CD4-positive, alpha-beta T cell treated with Interleukin-17A for 1 hour (primary cell): ENCODE results near the gene PAFAH1B2.
"Not testable (repeated sequence)": the region's sequence is repeated elsewhere in the genome, so short reads cannot be mapped to it uniquely, and the experiment has no call there.

Experiments
- DNase-seq: peaks from one replicate; pipeline ENCODE4 v3.0.0-alpha.2; 2020

PAFAH1B2 gene

DNA sequence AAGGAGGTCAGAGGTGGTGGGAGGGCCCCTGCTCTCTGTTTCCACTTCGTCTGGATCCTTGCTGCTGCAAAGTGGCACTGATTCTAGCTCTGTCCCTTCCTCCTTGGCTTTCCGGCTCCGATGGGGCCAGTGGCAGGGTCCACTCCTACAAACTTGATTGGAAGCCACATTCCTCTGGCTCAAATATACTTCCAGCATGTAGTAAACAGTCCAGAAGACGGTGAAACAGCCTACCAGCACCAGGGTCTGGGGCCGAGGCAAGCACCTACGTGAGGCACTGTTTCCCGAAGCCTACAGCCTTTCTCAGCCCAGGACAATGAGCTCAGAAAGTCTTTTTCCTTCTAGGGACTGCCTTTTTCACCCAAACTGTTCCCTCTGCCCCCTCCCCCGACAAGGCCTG lies 62.0 kb downstream of the PAFAH1B2 start:
- DNase-seq, result not testable (repeated sequence)

GRCh38 chr11:117206859-117207258 lies 62.8 kb downstream of the PAFAH1B2 start:
- DNase-seq, result not testable (repeated sequence)

DNA sequence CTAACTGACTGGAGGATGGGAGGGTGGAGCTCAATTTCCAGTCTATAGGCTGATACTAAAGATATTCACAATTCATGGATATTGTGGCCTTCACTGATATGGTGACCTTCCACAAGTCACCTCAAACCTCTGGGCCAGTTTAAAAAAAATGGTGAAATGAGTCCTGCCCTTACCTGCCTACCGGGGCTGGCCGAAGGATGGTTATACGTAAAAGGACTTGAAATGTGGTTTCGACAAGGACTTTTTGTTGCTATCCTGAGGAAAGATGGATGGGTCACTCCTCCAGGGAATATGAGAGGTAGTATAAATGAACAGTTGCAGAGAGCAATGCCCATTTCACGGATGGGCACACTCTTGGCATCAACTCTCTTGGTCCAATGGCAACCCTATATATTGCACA lies 63.4 kb downstream of the PAFAH1B2 start:
- not testable (repeated sequence) for DNase-seq

- DNase-seq, result not testable (repeated sequence)
Observed at GRCh38 chr11:117208710-117209109, 64.6 kb downstream of the PAFAH1B2 start.

- not testable (repeated sequence) for DNase-seq
Observed at GRCh38 chr11:117209351-117210125, 65.5 kb downstream of the PAFAH1B2 start.

DNA sequence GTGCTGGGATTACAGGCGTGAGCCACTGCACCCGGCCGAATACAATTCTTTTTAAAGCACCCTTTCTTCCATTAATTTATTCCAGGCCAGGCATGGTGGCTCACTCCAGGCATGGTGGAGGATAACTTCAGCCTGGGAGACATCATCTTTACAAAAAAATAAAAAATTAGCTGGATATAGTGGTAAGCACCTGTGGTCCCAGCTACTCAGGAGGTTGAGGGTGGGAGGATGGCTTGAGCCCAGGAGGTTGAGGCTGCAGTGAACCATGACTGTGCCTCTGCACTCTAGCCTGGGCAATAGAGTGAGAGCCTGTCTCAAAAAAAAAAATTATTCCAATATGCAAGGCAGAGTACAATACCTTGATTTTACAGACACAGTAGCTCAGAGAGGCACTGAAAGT lies 66.5 kb downstream of the PAFAH1B2 start:
- DNase-seq, result no peak

GRCh38 chr11:117212697-117213355 lies 68.7 kb downstream of the PAFAH1B2 start:
- DNase-seq, result no peak

DNA sequence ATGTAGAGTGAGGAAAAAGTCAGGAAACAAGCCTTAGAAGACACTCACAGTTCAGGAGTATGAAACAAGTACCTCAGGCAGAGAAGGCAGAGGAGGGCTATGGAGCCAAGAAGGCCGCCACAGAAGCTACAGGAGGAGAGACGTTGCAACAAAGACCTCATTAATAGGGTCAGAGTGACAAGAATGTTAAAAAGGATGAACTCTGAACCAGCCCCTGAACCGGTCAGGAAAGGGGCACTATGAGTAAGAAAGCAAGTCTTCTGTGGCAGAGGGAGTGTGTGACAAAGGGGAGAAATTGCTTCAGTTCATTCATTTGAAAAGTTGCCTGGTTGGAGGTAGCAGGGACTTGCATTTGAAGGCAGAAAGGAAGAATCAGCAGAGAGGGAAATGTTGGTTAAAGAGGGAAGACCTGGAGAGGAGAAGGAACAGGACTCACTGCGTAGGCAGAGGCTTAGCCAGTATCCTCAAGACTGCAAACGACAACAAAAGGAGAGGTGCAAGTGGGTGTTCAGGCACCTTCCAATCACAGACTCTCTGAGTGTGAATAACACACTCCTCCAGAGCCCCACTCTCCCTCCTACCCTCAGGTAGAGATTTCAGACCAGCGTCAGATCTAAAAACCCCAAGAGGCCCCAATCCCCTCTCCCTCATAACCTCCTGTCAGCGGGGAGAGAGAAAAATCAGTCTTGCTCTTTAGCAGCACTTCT lies 70.5 kb downstream of the PAFAH1B2 start:
- DNase-seq, result no peak

GRCh38 chr11:117217141-117218084 lies 73.3 kb downstream of the PAFAH1B2 start:
- DNase-seq, result no peak

- DNase-seq, result no peak
Observed at GRCh38 chr11:117218133-117218915, 74.2 kb downstream of the PAFAH1B2 start.

GRCh38 chr11:117219001-117219400 lies 74.9 kb downstream of the PAFAH1B2 start:
- DNase-seq, result no peak

GRCh38 chr11:117219455-117219854 lies 75.4 kb downstream of the PAFAH1B2 start:
- no peak for DNase-seq

DNA sequence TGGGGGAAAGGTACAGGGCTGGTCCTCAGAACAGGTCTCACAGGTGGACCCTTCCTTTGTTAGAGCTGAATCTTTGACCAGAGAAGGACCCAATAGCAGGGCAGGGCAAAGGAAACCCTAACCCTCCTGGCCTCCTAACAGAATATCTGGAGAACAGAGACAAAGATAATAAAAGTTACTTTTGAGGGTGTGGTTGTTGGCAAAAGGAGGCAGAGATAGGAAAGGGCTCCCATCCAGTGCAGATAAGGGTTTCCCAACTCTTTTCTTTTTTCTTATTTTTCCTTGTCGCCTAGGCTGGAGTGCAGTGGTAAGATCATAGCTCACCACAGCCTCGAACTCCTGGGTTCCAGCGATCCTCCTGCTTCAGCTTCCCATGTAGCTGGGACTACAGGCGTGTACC lies 75.9 kb downstream of the PAFAH1B2 start:
- DNase-seq, result no peak

DNA sequence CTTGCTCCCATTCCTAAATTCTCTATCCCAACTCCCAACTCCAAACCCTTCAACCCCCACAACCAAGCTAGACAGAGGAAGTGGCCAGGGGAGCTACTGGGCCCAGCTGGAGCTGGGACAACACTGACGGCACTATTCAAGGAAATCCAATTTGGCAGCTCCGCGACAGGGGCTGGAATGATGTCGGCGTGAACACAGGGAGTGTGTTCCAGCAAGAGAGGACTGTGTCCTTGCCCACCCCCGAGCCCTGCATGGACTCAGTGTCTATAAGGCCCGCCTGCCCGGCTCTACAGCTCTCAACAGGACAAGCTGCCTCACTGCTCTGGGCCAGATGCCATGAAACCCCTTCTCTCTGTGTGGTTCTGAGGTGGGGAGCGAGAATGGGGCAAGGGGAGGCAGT lies 76.5 kb downstream of the PAFAH1B2 start:
- no peak for DNase-seq

GRCh38 chr11:117220999-117221774 lies 77.1 kb downstream of the PAFAH1B2 start:
- no peak for DNase-seq

- no peak for DNase-seq
Observed at GRCh38 chr11:117221775-117222517, 77.9 kb downstream of the PAFAH1B2 start.

- DNase-seq, result no peak
Observed at GRCh38 chr11:117222991-117223740, 79.1 kb downstream of the PAFAH1B2 start.

DNA sequence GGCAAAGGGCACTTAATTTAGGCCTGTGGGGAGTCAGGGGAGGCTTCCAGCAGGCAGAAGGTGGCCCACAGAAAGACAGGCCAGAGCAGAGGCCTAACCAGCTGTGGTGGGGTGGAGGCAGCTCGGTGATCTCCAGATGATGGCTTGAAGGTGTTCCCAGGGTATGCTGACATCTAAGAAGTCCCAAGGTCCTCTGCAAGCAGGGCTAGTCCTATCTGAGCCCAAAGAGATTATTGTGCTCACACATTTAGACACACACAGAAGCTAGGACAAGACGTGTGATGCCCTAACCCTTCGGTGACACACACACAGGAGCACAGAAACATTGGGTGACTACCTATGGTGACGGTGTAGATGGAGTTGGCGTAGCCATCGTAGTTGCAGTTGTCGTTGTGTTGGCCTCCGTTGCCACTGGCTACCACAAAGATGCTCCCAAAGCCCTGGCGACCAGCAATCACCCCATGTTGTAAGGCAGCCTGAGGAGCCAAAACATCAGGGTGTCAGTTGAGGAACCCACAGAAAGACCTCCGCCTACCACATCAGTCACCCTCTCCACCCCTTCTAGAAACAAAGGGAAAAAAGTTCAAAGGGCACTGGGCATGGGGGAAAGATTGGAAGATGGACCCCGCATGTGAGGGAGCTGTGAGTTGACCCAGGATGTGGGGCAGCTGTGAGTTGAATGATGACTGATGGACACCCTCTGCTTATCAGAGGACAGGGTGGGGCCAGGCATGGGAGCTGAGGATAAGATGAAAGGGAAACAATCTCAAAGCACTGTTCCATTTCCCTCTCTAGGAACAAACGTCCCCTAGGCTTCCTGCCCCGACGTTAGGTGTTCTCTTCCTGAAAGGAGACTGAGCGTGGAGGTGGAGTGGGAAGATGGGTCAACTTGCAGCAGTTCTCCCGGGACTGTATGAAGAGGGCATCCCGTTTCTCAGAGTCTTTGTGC lies 79.9 kb downstream of the PAFAH1B2 start:
- DNase-seq, result no peak
